ENCODE results near the gene PDLIM1. TPM values are rescaled to one million over a fixed set of nuclear protein-coding genes. Genes with fewer than 3 reads are reported as not detected.

Gene PDLIM1
- total and polyA plus RNA-seq, 11 donors, result 225 to 434 (median 330) TPM

GRCh38 chr10:95273393-95274312 lies 17.1 kb downstream of the PDLIM1 start:
- ATAC-seq (peak; percentile 56 to 67 (median 62)), DNase-seq (peak in 3 of 5 donors; percentile 39 to 49 (median 39))
- H3K4me3 ChIP-seq, result peak overlapping the region in 6 of 12 donors; percentile 10 to 32 (median 17)
- H3K36me3 ChIP-seq, result peaks cover 0 to 26% (median 19%) of the 10 kb centered on the region in 9 donors
- intact Hi-C loops (cut with DNase I), result no loop called here
- H3K9me3 ChIP-seq, result no peaks in the 10 kb centered on the region
- H3K27ac ChIP-seq, result peak overlapping the region; percentile 74 to 88 (median 78)
- H3K27me3 ChIP-seq, result no peaks in the 10 kb centered on the region
- 17 to 38% (median 22%) methylated on average over 11 to 13 of the region's 13 CpGs for WGBS, 4 donors
- no peak for TF ChIP-seq POLR2A (IDR thresholded peaks at IDR 0.05)
- TF ChIP-seq CTCF (IDR thresholded peaks at IDR 0.05), result no peak
- H3K4me1 ChIP-seq, result peaks cover 20 to 82% (median 69%) of the 10 kb centered on the region in 12 donors

GRCh38 chr10:95268438-95268837 lies 22.4 kb downstream of the PDLIM1 start:
- Histone ChIP-seq H3K4me1 (peaks cover 14 to 77% (median 54%) of the 10 kb centered on the region in 12 donors), H3K36me3 (peaks cover 0 to 63% (median 27%) of the 10 kb centered on the region in 9 donors), H3K4me3 (no peak overlapping the region), H3K27ac (peak overlapping the region; percentile 47 to 88 (median 80)), H3K9me3 (no peaks in the 10 kb centered on the region), H3K27me3 (no peaks in the 10 kb centered on the region)
- DNase-seq (peak in 4 of 5 donors; percentile 66 to 90 (median 77)), ATAC-seq (peak; percentile 34 to 85 (median 83))
- intact Hi-C loops (cut with DNase I), result loop anchor here in 2 of 10 donors (5.0 to 10.0 kb wide), 2 partner anchors 64 to 66 kb away; no protein-coding TSS in a partner anchor
- no peak for TF ChIP-seq POLR2A (IDR thresholded peaks at IDR 0.05)
- WGBS, 4 donors, result 27 to 29% (median 28%) methylated on average over 12 of the region's 12 CpGs

GRCh38 chr10:95267251-95267650 lies 23.6 kb downstream of the PDLIM1 start:
- no peak for TF ChIP-seq POLR2A (IDR thresholded peaks at IDR 0.05)
- no peak for TF ChIP-seq CTCF (IDR thresholded peaks at IDR 0.05)

GRCh38 chr10:95266674-95267095 lies 24.1 kb downstream of the PDLIM1 start:
- no peak for TF ChIP-seq CTCF (IDR thresholded peaks at IDR 0.05)
- no peak for TF ChIP-seq POLR2A (IDR thresholded peaks at IDR 0.05)
- no peaks in the 10 kb centered on the region for H3K27me3 ChIP-seq
- no peak overlapping the region for H3K4me3 ChIP-seq
- peaks cover 0 to 80% (median 39%) of the 10 kb centered on the region in 9 donors for H3K36me3 ChIP-seq
- H3K9me3 ChIP-seq, result no peaks in the 10 kb centered on the region
- 29 to 48% (median 39%) methylated on average over 1 of the region's 1 CpG for WGBS, 4 donors
- ATAC-seq, result peak; percentile 68 to 80 (median 74)
- no peak for DNase-seq
- peaks cover 12 to 76% (median 51%) of the 10 kb centered on the region in 12 donors for H3K4me1 ChIP-seq
- peak overlapping the region; percentile 47 to 88 (median 80) for H3K27ac ChIP-seq
- intact Hi-C loops (cut with DNase I), result loop anchor here in 2 of 10 donors (5.0 to 10.0 kb wide), 2 partner anchors 66 to 68 kb away; no protein-coding TSS in a partner anchor

More at GRCh38 chr10:95267251-95267650, 23.6 kb downstream of the PDLIM1 start:
- Histone ChIP-seq H3K27me3 (no peaks in the 10 kb centered on the region), H3K27ac (peak overlapping the region in 11 of 12 donors; percentile 47 to 88 (median 80)), H3K36me3 (peaks cover 0 to 75% (median 39%) of the 10 kb centered on the region in 9 donors), H3K9me3 (no peaks in the 10 kb centered on the region), H3K4me3 (no peak overlapping the region), H3K4me1 (peaks cover 12 to 76% (median 50%) of the 10 kb centered on the region in 12 donors)
- DNase-seq (no peak), ATAC-seq (no peak)
- intact Hi-C loops (cut with DNase I), result loop anchor here in 2 of 10 donors (5.0 to 10.0 kb wide), 2 partner anchors 65 to 68 kb away; no protein-coding TSS in a partner anchor
- 75 to 97% (median 95%) methylated on average over 3 of the region's 3 CpGs for WGBS, 4 donors
